Myocyte (in vitro differentiated cells): ENCODE data around the gene KLHL18. TPM values are rescaled to one million over a fixed set of nuclear protein-coding genes. Genes with fewer than 3 reads are reported as not detected.
"Not testable (repeated sequence)": the region's sequence is repeated elsewhere in the genome, so short reads cannot be mapped to it uniquely, and the experiment has no call there.

Experiments used
- DNase-seq: peaks from one replicate; pipeline ENCODE4 v3.0.0-alpha.2; 2012; ENCODE audit warnings: low read depth
- total RNA-seq: library from RNA; depleted of rRNA; stranded (reverse); fragments of >200 nt; gene quantifications from 2 replicates; pipeline ENCODE4 v1.2.3, GENCODE V29; 2014

The KLHL18 gene
- total RNA-seq, 1 donor from 2014 or later, result 32.7 TPM

DNA sequence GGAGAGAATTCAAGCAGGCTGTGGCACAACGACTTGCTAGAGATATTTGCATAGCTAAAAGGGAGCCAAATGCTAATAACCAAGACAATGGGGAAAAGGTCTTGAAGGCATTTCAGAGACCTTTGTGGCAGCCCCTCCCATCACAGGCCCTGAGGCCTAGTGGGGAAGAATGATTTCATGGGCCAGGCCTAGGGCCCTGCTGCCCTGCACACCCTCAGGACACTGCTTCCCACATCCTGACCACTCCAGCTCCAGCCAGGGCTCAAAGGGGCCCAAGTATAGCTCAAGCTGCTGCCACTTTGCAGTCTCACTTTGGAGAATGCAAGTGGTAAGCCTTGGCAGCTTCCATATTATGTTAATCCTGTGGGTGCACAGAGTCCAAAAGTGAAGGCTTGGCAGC lies 76.6 kb downstream of the KLHL18 start:
- no peak for DNase-seq

DNA sequence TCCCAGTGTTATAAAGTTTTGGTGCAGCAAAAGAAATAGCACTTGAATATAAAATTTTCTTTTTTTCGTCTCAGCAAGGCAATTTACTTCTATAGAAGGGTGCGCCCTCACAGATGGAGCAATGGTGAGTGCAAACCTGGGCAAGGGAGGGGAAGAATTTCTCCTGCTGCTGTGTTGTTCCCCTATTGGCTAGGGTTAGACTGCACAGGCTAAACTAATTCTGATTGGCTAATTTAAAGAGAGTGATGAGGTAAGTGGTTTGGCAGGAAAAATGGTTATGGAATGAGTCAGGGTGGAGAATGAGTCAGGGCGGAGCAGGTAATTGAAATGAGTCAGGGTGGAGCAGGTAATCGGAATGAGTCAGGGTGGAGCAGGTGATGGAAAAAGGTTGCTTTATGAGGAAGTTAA lies 77.4 kb downstream of the KLHL18 start:
- not testable (repeated sequence) for DNase-seq

DNA sequence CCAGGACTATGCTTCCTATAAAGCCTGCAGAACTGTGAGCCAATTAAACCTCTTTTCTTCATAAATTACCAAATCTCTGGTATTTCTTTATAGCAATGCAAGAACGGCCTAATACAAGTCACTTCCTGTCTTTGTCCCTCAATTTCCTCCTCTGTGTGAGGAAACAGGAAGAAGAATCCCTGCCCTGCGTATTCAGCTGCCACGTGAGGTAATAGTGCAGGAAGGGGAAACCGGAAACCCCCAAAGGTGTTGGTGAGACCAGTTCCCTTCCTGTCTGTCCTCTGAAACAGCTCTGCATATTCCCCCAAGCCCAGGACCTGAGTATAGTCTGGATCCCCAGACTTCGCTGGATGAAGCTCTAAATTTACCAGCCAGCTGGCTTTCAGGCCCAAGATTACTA lies 80.0 kb downstream of the KLHL18 start:
- DNase-seq, result no peak

DNA sequence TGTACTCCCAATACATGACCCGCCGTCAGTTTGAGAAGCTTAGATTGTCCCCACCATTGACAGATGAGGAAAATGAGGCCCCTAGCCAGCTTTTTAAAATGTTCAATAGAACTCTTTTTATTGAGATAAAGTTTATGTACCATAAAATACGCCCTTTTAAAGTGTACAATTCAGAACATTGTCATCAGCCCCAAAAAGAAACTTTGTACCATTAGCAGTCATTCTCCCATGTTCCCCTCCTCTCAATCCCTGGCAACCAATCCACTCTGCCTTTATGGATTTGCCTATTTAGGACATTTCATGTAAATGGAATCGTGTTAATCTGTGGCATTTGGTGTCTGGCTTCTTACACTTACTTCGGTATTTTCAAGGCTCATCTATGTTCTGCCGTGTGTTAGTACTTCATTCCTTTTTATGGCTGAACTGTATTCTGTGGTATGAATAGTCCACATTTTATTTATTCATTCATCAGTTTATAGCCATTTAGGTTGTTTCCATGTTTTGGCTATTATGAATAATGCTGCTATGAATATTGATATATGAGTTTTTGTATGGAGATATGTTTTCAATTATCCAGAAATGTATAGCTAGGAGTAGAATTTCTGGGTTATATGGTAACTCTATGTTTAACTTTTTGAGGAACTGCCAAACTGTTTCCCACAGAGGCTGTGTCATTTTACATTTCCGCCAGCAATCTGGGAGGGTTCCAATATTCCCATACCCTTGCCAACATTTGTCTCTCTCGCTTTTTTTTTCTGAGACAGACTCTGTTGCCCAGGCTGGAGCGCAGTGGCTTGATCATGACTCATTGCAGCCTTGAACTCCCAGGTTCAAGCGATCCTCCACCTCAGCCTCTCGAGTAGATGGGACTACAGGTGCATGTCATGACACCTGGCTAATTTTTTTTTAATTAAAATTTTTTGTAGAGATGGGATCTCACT lies 82.7 kb downstream of the KLHL18 start:
- peak; percentile 72 for DNase-seq

DNA sequence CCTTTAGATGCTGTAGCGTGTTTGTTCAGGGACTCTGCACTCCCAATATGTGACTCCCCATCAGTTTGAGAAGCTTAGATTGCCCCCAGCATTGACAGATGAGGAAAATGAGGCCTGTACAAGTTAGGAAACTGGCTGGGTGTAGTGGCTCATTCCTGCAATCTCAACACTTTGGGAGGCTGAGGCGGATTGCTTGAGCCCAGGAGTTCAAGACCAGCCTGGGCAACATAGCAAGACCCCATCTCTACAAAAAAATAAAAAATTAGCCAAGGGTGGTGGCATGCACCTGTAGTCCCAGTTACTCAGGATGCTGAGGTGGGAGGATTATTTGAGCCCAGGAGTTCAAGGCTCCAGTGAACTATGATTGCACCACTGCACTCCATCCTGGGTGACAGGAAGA lies 84.1 kb downstream of the KLHL18 start:
- no peak for DNase-seq

DNA sequence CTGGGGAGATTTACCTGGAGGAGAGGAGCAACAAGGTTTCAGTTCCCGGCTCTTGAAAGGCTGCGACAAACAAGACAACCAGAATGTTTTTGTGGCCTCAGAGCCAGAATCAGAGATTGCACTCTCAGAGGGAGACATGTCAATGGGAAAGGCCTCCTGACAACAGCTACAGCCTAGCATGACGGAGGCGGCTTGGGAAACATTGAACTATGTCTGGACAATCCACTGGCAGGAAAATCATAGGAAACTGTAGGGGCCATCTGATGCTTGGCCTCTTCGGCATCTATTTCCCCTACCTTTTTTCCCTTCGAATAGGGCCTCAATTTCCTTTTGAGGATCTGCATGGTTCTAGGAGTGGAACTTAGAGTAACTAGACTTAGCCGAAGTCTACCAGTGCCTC lies 84.9 kb downstream of the KLHL18 start:
- no peak for DNase-seq

DNA sequence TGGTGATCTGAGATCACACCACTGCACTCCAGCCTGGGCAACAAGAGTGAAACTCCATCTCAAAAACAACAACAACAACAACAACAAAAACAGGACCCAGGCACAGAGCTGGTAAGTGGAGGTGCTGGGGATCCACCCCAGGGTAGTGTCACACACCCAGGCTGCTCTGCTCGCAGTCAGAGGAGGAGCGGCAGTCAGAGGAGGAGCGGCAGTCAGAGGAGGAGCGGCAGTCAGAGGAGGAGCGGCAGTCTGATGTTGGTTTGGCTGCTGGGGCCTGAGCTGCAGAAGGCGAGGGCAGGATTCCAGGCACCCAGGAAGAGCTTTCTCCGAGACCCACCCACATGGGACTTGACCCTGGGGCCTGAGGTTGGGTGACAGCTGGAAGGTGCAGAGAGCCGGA lies 87.3 kb downstream of the KLHL18 start:
- DNase-seq, result not testable (repeated sequence)

DNA sequence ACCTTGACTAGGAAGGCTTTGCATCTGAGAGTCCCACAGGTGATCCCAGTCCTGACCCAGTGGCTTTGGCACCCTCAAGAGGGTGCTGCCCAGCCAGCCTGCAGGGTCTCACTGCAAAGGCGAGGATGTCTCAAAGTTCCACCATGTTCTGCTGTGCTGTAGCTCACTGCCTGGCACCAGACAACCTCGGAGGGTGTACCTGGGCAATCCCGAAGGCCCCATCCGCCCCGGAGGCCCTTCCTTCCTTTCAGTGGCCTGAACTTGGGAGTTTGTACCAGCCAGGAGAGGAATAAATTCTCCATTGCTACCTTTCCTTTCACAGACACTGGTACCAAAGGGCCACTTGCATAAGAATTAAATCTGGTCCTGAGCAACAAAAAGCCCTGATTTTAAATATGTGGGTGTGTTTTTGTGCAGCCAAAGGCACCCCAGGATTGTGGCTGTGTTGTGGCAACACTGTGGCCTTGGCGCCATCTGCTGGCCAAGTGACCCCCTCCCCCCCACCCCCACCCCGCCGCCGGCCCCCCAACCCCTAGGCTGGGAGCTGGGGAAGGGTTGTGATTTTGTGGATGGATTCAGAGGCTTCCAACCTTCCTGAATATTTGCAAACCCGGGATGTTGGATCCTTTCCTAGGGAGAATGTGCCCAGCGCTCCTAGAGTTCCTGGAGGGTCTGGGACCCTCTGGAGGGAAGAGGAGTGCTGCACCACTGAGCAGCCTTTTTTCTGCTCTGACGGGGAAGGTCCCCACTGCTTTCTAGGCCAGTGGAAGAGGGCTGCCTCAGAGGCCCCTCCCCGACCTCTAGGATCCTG lies 88.3 kb downstream of the KLHL18 start:
- DNase-seq, result no peak

DNA sequence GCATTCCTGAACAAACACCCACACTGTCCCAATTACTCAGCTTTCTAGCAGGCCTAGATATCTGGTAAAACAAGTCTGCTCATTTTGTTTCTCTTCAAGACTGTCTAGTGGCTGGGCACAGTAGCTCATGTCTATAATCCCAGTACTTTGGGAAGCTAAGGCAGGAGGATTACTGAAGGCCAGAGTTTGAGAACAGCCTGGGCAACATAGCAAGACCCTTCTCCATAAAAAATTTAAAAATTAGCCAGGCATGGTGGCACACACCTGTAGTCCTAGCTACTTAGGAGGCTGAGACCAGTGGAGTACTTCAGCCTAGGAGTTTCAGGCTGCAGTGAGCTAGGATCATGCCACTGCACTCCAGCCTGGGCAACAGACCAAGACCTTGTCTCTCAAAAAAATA lies 91.8 kb downstream of the KLHL18 start:
- DNase-seq, result no peak

DNA sequence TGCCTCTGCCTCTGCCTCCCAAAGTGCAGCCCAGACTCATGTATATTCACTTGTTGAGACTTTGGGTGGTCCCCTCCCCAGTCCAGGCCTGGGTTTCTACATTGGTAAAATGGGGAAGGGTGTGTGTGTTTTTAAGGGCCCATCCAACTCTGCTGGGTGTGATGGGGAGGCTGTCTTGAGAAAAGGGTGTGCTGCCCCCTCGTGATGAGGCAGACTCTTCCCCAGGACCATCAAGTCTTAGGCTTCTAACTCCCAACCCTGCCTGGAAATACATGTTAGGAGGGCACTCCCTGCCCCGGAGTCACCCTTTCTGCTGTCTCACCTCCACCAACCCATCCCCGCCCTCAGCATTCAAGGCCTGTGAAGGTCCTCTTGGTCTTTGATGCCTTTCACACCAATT lies 93.6 kb downstream of the KLHL18 start:
- no peak for DNase-seq

DNA sequence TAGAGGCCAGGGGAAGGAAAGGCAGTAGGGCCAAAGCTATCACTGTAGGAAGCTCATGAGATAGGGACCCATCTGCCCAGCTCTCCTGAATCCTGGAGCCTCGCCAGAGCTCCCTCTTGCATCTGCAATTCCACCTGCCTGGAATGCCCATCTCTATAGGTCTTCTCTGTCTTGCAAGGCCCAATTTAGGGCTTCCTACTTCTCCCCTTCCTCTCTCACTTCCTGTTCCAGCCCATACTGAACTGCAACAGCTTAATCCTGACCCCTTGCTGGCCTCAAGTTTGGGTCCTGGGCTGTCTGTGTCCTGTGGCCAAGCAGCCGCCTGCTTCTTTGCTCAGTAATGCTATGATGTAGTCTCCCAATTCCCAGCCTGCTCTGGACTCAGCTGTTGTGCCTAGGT lies 94.4 kb downstream of the KLHL18 start:
- no peak for DNase-seq

DNA sequence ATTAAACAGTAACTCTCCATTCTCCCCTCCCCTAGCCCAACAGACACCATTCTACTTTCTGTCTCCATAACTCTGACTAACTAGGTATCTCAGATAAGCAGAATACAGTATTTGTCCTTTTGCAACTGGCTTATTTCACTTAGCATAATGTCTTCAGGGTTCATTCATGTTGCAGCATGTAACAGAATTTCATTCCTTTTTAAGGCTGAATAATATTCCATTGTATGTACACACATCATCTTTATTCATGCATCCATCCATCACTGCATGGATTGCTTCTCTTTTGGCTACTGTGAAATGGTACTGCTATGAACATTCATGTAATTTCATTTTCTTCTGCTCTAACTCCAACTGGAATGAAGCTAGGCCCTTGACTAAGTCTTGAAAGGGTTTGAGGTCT lies 96.1 kb downstream of the KLHL18 start:
- no peak for DNase-seq

DNA sequence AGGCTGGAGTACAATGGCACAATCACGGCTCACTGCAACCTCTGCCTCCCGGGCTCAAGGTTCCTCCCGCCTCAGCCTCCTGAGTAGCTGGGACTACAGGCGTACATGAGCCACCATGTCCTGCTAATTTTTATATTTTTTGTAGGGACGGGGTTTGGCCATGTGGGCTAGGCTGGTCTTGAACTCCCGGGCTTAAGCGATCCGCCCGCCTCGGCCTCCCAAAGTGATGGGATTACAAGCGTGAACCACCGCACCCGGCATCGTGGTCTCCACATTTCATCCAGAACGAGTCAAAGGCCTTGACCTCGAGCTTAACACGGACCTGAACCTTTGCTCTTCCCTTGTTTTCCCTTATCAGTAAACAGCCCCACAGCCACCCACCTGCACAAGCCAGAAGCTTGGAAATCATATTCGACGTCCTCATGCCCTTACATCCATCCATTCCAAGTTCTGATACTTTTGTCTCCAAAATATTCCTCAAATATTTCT lies 96.7 kb downstream of the KLHL18 start:
- DNase-seq, result no peak

DNA sequence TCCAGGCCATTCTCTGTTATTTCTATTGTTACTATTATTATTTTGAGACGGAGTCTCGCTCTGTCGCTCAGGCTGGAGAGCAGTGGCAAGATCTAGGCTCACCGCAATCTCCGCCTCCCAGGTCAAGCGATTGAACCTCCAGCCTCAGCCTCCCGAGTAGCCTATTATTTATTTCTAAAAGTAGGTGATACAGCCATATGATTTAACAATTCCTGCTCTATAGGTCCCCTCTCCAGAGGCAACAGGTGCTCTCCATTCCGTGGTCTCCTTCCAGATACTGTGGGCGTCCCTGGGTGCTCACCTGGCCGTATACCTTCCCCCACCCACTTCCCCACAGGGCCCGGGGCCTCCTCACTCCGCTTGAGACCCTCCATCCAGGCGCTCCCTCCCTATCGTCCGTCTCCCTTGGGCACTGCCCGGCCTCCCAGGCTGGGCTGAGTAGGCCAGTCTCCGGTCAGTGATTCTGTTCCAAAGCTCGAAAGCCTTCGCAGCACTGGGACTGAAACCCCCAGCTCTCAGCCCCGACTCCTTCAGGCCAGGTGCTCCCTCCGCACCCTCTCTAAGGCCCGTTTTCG lies 97.4 kb downstream of the KLHL18 start:
- no peak for DNase-seq

DNA sequence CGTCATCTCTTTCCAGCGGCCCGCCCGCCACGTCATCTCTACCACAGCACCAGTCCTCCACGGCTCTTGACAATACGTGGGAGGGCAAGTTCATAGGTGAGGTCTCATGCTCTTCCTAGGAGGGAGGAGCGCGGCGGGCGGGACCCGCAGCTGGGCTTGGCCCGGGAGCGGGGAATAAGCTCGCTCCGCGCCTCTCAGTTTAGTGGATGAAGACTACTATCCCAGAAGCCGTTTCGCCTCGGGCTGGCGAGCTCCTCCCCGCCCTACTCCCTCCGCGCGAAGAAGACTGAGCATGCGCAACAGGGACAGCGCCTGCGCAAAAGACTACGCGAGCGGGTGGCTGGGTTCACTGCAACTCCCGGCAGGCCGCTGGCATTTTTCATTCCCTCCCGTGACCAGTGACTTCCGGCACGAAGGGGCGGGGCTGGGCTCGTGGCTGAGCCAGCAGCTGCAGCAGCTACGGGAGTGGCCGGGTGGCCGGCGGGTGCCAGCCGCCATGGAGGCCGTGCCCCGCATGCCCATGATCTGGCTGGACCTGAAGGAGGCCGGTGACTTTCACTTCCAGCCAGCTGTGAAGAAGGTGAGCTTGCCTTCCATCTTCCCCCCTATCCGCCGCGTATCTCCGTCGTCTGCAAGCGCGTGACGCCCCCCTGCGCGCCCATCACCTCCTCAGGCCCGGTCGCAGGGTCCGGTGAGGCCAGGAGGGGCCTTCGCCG lies 98.0 kb downstream of the KLHL18 start, which contains the start of gene PTPN23:
PTPN23 (plus strand) TSS at position 421 of the 716 bp plus-strand sequence; CDS start at position 497, 76 bp downstream.
- peak; percentile 100 for DNase-seq

DNA sequence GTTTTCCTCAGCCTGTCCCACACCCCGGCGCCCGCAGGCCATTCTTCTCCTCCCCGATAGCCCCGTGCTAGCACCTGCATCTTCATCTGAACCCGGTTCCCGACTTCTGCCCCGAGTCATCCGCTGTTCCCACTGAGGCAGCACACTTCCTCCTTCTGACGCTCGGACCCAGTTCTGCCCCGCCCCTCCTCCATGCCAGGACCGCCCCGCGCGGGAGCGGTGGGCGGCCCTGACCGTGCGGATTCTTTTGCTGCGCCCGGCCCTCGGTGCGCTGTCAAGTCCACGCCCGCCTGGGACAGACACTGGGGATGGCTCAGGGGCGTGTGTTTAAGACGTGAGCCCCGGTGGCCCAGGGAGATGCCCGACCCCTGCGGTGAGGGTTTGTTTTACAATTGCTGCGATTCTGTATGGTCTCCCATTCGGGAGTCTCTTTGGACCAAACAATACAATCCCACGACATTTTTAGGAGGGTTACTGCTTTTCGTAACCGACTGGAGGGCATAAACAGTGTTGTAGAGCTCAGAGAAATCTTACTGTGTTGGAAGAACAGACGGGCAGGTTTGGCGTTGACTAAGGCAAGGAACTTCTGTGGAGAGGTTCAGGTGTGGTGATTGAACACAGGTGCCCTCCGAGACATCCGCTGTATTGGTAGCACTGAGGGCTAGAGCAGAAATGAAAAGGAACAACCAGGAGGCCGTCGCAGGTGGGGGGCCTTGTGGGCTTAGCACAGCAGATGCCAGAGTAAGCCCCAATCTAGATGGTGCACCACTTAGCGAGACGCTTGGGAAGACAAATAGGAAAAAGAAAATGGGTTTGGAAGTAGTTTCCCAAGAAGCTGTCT lies 98.8 kb downstream of the KLHL18 start:
- peak; percentile 91 for DNase-seq

DNA sequence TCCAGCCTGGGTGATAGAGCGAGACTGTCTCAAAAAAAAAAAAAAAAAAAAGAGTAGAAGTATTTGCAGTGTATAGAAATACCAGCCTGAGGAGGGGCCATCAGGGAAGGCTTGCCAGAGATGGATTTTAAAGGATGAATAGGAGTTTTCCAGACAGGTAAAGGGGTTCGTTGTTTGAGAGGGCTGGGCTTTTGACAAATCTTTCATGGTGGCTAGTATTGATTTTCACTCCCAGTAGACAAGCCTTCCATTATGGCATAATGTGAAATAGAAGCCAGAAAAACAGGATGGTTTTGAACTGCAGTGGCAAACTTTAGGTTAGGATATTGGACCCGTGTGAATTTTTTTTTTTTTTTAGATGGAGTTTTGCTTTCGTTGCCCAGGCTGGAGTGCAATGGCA lies 101.7 kb downstream of the KLHL18 start:
- DNase-seq, result no peak

DNA sequence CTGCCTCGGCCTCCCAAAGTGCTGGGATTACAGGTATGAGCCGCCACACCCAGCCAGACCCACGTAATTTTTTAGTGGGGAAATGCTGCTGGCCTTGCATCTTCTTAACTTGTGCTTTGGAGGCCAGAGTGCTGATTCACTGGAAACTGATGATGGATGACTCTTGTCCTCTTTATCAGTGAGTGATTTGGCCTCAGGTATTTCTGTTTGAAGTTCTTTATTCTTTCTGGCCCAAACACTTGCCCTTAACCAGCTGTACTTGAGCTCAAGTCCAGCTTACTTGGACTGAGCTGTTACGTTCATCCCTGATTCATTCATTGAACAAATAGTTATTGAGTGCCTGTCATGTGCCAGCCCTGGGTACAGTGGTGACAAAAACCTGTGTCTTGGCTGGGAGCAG lies 102.3 kb downstream of the KLHL18 start:
- DNase-seq, result no peak

DNA sequence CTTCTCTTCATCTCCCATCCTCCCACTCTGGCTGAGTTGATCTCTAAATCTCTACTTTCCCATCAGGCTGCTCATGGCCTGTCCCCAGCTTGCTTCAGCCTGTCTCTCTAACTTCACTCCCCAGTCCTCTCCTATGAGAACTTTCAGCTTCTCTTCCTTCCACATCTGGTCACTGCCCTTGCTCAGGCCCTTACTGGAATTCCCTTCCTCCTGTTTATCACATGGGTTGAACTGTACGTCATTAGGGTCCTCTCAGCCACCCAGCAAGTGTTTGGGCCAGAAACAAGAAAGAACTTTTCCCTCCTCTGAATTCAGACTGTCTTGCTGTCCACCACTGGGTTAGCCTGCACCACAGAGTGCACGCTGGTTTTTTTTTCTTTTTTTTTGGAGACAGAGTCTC lies 103.1 kb downstream of the KLHL18 start:
- DNase-seq, result no peak

DNA sequence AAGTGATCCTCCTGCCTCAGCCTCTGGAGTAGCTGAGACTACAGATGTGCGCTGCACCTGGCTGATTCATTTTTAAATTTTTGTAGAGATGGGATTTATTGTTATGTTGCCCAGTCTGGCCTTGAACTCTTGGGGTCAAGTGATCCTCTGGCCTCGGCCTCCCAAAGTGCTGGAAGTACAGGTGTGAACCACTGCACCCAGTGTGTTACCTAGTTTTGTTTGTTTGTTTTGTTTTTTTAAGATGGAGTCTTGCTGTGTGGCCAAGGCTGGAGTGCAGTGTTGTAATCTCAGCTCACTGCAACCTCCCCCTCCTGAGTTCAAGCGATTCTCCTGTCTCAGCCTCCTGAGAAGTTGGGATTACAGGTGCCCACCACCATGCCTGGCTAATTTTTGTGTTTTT lies 110.2 kb downstream of the KLHL18 start:
- DNase-seq, result no peak
